HepG2 (cell line): ENCODE measurements around the gene RPS6KB1. TPM values are rescaled to one million over a fixed set of nuclear protein-coding genes. Genes with fewer than 3 reads are reported as not detected.

Experiments
- ATF7-NPFF ChIP-seq: sonication (generic); formaldehyde crosslinking; IDR thresholded peaks from 2 replicates; pipeline ENCODE4 v1.8.1; 2023; ENCODE audit warnings: mild to moderate bottlenecking, low read depth, missing genetic modification reagents, moderate library complexity
- ATM ChIP-seq: fragments of 450-650 bp; IDR thresholded peaks from 2 replicates; pipeline ENCODE4 v1.7.1; 2017; ENCODE audit warnings: mild to moderate bottlenecking, borderline replicate concordance
- ELF4 ChIP-seq: sonication (generic); formaldehyde crosslinking; IDR thresholded peaks from 2 replicates; pipeline ENCODE4 v1.5.0; 2020; ENCODE audit warnings: missing genetic modification reagents, mild to moderate bottlenecking, moderate library complexity, borderline replicate concordance
- ERF ChIP-seq: IDR thresholded peaks from 2 replicates; pipeline ENCODE4 v1.6.1; 2018; ENCODE audit warnings: missing biosample characterization, missing genetic modification reagents
- FOXC1 ChIP-seq: sonication (generic); formaldehyde crosslinking; IDR thresholded peaks from 2 replicates; pipeline ENCODE4 v1.8.0; 2022; ENCODE audit warnings: mild to moderate bottlenecking, missing genetic modification reagents, borderline replicate concordance
- FOXP1 ChIP-seq, 2 experiments: fragments of 450-650 bp in 1 of 2; IDR thresholded peaks; 2 replicates each; pipeline ENCODE4 v1.6.1; 2017 to 2018; ENCODE audit warnings: antibody characterized with exemption in 1 of 2
- HBP1 ChIP-seq: IDR thresholded peaks from 2 replicates; pipeline ENCODE4 v1.6.1; 2016; ENCODE audit warnings: low read depth, control low read depth
- HNRNPH1 ChIP-seq: fragments of 200-400 bp; formaldehyde crosslinking; optimal IDR thresholded peaks from 2 replicates; pipeline ENCODE3; 2017; ENCODE audit warnings: mild to moderate bottlenecking, low read depth, low read length
- MXI1 ChIP-seq: IDR thresholded peaks from 3 replicates; pipeline ENCODE4 v1.6.1; 2012; ENCODE audit warnings: low read depth, low read length, inconsistent platforms, borderline replicate concordance
- MYNN ChIP-seq: sonication (generic); formaldehyde crosslinking; IDR thresholded peaks from 2 replicates; pipeline ENCODE4 v1.4.0; 2020; ENCODE audit warnings: mild to moderate bottlenecking, low read depth, missing genetic modification reagents
- NR1H2 ChIP-seq: sonication (generic); formaldehyde crosslinking; IDR thresholded peaks from 2 replicates; pipeline ENCODE4 v1.8.1; 2022; ENCODE audit warnings: low read depth, missing genetic modification reagents, borderline replicate concordance
- PBX3 ChIP-seq: sonication (generic); formaldehyde crosslinking; IDR thresholded peaks from 2 replicates; pipeline ENCODE4 v1.8.1; 2023; ENCODE audit warnings: missing genetic modification reagents, inconsistent platforms, borderline replicate concordance
- PHB2 ChIP-seq: fragments of 450-650 bp; IDR thresholded peaks from 2 replicates; pipeline ENCODE4 v1.6.1; 2018; ENCODE audit not compliant: partially characterized antibody
- SMC3 ChIP-seq: IDR thresholded peaks from 2 replicates; pipeline ENCODE4 v1.6.1; 2011; ENCODE audit warnings: low read length, improper control_type of control experiment
- SYNCRIP ChIP-seq: fragments of 200-400 bp; formaldehyde crosslinking; IDR thresholded peaks from 2 replicates; pipeline ENCODE4 v1.6.1; 2018; ENCODE audit warnings: mild to moderate bottlenecking, low read depth, low read length; ENCODE audit not compliant: insufficient read depth
- ZBTB7B ChIP-seq: sonication (generic); formaldehyde crosslinking; IDR thresholded peaks from 2 replicates; pipeline ENCODE4 v1.4.0; 2020; ENCODE audit warnings: missing genetic modification reagents
- ZFP62 ChIP-seq: sonication (generic); formaldehyde crosslinking; IDR thresholded peaks from 2 replicates; pipeline ENCODE4 v1.4.0; 2020; ENCODE audit warnings: missing genetic modification reagents
- ZNF263 ChIP-seq: sonication (generic); formaldehyde crosslinking; IDR thresholded peaks from 2 replicates; pipeline ENCODE4 v1.4.0; 2020; ENCODE audit warnings: missing genetic modification reagents
- ZNF441 ChIP-seq: sonication (generic); formaldehyde crosslinking; IDR thresholded peaks from 2 replicates; pipeline ENCODE4 v1.7.0; 2021; ENCODE audit warnings: missing genetic modification reagents, borderline replicate concordance
- ZNF556 ChIP-seq: sonication (generic); formaldehyde crosslinking; IDR thresholded peaks from 2 replicates; pipeline ENCODE4 v1.4.0; 2020; ENCODE audit warnings: mild to moderate bottlenecking, missing genetic modification reagents, borderline replicate concordance
- ZNF570 ChIP-seq: sonication (generic); formaldehyde crosslinking; IDR thresholded peaks from 2 replicates; pipeline ENCODE4 v1.4.0; 2020; ENCODE audit warnings: mild to moderate bottlenecking, missing genetic modification reagents, borderline replicate concordance
- ZNF850 ChIP-seq: sonication (generic); formaldehyde crosslinking; conservative IDR thresholded peaks from 2 replicates; pipeline ENCODE4 v1.9.0; 2021; ENCODE audit warnings: mild to moderate bottlenecking, missing genetic modification reagents
- ZNF878 ChIP-seq: sonication (generic); formaldehyde crosslinking; IDR thresholded peaks from 2 replicates; pipeline ENCODE4 v1.8.1; 2023; ENCODE audit warnings: mild to moderate bottlenecking, missing genetic modification reagents, moderate library complexity
- ZSCAN29 ChIP-seq: sonication (generic); formaldehyde crosslinking; conservative IDR thresholded peaks from 2 replicates; pipeline ENCODE4 v1.4.0; 2020; ENCODE audit warnings: mild to moderate bottlenecking, missing genetic modification reagents
- polyA plus RNA-seq, 8 experiments: library from polyadenylated mRNA; depleted of rRNA in 3 of 8; stranded (reverse) in 7 of 8; unstranded in 1 of 8; fragments of >200 nt; fragmentation: Illumina TruSeq in 4 of 8; extraction: Trizol in 4 of 8; gene quantifications; 2 replicates each; pipeline versions ENCODE4 v1.2.1 to v1.2.3, GENCODE V29; 2011 to 2016; ENCODE audit warnings: low read depth in 4 of 8, missing spikeins in 1 of 8, mixed read lengths in 1 of 8; ENCODE audit not compliant: insufficient read depth in 1 of 8
- total RNA-seq, 5 experiments: library from RNA; depleted of rRNA; stranded (reverse); fragments of >200 nt; fragmentation: Illumina TruSeq; extraction: Trizol; gene quantifications; 2 replicates each; pipeline ENCODE4 v1.2.3, GENCODE V29; 2016; ENCODE audit warnings: low read depth in 1 of 5
- TF ChIP-seq, protein P1 (sequence below): sonication (generic); formaldehyde crosslinking; IDR thresholded peaks from 2 replicates; pipeline ENCODE4 v1.5.0; 2020; ENCODE audit warnings: missing genetic modification reagents
- TF ChIP-seq, protein P2 (sequence below): IDR thresholded peaks from 2 replicates; pipeline ENCODE4 v1.6.1; 2016; ENCODE audit warnings: missing biosample characterization, missing genetic modification reagents, low read depth

RPS6KB1 gene
- total and polyA plus RNA-seq, 2 of the 13 experiments (the other 11 are each of a cell fraction or from before 2014, with no cell fraction given), result 16.5 to 42.2 TPM

DNA sequence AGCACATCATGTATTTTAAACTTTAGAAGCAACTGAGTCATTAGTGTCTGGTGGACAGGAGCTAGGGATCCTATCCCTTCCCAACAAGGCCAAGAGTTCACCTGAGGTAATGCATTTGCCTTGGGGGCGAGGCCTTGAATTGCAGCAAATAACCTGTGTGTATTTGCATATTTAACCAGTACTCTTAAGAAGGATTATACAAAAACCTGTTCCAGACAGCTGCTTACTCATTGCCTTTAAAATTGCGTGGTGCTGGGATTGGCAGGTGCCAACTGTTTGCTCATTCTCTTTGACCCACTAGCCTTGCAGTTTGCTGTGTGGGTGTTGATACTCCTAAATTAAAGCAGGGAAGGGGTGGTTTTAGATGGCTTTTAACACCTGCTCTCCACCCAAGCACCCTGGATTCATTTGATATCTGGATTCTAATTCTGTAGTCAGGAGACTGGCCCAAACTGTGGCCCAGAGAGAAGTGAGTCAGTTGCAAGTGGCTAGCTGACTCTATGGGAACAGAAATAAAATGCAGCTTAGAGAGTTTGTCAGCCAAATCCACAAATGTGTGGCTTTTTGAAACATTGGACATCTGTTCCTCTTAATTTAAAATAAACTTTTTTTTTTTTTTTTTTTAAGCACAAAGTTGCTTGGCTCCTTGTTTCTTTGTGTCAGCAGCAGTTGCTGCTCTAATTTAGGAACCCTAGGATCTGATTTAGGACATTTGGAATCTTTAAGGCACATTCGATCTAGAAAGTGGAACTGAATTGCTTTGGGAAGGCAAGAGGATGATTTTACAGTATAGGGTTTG, 47.1 kb upstream of the RPS6KB1 start (continued):
- TF ChIP-seq, protein P1, sequence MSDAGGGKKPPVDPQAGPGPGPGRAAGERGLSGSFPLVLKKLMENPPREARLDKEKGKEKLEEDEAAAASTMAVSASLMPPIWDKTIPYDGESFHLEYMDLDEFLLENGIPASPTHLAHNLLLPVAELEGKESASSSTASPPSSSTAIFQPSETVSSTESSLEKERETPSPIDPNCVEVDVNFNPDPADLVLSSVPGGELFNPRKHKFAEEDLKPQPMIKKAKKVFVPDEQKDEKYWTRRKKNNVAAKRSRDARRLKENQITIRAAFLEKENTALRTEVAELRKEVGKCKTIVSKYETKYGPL (CRISPR knock-in tag), result 0 out of 2 replicates have a peak, but pooled peaks have one; percentile 22
- TF ChIP-seq HBP1, result no peak
- no peak for TF ChIP-seq PBX3 (CRISPR knock-in tag)
- 0 out of 2 replicates have a peak, but pooled peaks have one; percentile 21 for TF ChIP-seq FOXC1
- no peak for TF ChIP-seq HNRNPH1
- peak; percentile 86; the same call in 1 of the 2 replicates for TF ChIP-seq ZNF878 (CRISPR knock-in tag)
- TF ChIP-seq ZFP62 (CRISPR knock-in tag), result no peak
- no peak for TF ChIP-seq NR1H2
- TF ChIP-seq ERF (CRISPR knock-in tag), result peak; percentile 20; the same call in 1 of the 2 replicates
- no peak for TF ChIP-seq PHB2
- no peak for TF ChIP-seq MXI1
- no peak for TF ChIP-seq ZNF263 (CRISPR knock-in tag)
- 0 out of 2 replicates have a peak, but pooled peaks have one; percentile 48 for TF ChIP-seq ZNF570 (CRISPR knock-in tag)
- no peak for TF ChIP-seq ATM
- TF ChIP-seq FOXP1 (IDR thresholded peaks at IDR 0.05), result no peak
- TF ChIP-seq FOXP1 (CRISPR knock-in tag; IDR thresholded peaks at IDR 0.05), result peak; percentile 47; the same call in 1 of the 2 replicates
- no peak; the same call in 1 of the 2 replicates for TF ChIP-seq SMC3
- no peak for TF ChIP-seq ZNF556
- no peak for TF ChIP-seq ATF7-NPFF
- TF ChIP-seq ELF4 (CRISPR knock-in tag), result no peak; the same call in none of the 2 replicates
- no peak for TF ChIP-seq ZNF850 (CRISPR knock-in tag)
- TF ChIP-seq ZNF441 (CRISPR knock-in tag), result no peak
- no peak for TF ChIP-seq MYNN
- TF ChIP-seq SYNCRIP, result no peak
- TF ChIP-seq, protein P2, sequence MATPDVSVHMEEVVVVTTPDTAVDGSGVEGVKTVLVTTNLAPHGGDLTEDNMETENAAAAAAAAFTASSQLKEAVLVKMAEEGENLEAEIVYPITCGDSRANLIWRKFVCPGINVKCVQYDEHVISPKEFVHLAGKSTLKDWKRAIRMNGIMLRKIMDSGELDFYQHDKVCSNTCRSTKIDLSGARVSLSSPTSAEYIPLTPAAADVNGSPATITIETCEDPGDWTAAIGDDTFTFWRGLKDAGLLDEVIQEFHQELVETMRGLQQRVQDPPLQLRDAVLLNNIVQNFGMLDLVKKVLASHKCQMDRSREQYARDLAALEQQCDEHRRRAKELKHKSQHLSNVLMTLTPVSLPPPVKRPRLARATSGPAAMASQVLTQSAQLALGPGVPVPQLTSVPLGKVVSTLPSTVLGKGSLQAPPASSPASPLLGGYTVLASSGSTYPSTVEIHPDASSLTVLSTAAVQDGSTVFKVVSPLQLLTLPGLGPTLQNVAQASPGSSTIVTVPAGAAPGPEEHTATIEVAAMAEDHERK (CRISPR knock-in tag), result peak; percentile 29; the same call in 1 of the 2 replicates
- TF ChIP-seq ZBTB7B (CRISPR knock-in tag), result no peak
- TF ChIP-seq ZSCAN29 (CRISPR knock-in tag), result no peak
